Ramos (cell line): ENCODE data around the gene HRG.
"Not testable (repeated sequence)": the region's sequence is repeated elsewhere in the genome, so short reads cannot be mapped to it uniquely, and the experiment has no call there.

ENCODE experiments used
- in situ Hi-C: fragments of 300-500 bp; cut with MboI; formaldehyde crosslinking; loops from one replicate; pipeline ENCODE4 v1.14.3; 2022; ENCODE audit warnings: low sequenced_read_pairs; ENCODE audit not compliant: unreplicated experiment

Gene HRG, protein sequence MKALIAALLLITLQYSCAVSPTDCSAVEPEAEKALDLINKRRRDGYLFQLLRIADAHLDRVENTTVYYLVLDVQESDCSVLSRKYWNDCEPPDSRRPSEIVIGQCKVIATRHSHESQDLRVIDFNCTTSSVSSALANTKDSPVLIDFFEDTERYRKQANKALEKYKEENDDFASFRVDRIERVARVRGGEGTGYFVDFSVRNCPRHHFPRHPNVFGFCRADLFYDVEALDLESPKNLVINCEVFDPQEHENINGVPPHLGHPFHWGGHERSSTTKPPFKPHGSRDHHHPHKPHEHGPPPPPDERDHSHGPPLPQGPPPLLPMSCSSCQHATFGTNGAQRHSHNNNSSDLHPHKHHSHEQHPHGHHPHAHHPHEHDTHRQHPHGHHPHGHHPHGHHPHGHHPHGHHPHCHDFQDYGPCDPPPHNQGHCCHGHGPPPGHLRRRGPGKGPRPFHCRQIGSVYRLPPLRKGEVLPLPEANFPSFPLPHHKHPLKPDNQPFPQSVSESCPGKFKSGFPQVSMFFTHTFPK

DNA sequence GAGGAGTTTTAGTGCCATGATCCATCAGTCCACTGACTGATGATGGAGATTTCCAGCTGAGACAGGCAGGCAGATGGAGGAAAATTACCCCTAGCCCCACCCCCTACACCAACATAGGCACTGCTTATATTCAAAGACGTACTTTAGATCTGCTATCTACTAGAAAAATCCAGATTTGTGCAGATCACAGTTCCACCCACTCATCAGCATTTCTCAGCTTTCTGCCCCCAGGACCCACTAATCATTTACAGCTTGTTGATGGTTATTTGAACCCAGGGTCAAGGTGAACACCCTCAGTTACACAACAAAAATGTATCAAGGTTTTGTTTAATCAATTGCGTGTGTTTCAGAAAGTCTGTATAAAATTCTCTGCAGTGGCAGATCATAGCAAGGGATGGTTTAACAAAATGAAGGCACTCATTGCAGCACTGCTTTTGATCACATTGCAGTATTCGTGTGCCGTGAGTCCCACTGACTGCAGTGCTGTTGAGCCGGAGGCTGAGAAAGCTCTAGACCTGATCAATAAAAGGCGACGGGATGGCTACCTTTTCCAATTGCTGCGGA lies at the start of gene HRG:
HRG (plus strand) TSS at position 390 of the 564 bp plus-strand sequence; CDS start at position 408, 18 bp downstream.
- in situ Hi-C loops: no loop called here

DNA sequence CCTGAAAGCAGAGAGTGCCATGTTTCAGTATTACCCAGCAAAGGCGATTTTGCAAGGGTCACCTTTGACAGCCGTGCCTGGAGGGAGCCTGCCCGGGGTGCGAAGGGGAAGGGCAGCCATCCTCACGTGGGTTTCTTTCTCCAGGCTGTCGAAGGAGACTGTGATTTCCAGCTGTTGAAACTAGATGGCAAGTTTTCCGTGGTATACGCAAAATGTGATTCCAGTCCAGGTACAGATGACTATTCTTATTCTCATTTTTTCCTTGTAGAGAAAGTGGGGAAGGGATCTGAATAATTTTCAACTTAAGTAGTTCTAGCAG lies 49.6 kb upstream of the HRG start:
- in situ Hi-C loops: loop anchor here (5.0 to 10.0 kb wide), 3 partner anchors 201 to 639 kb away; no protein-coding TSS in a partner anchor

DNA sequence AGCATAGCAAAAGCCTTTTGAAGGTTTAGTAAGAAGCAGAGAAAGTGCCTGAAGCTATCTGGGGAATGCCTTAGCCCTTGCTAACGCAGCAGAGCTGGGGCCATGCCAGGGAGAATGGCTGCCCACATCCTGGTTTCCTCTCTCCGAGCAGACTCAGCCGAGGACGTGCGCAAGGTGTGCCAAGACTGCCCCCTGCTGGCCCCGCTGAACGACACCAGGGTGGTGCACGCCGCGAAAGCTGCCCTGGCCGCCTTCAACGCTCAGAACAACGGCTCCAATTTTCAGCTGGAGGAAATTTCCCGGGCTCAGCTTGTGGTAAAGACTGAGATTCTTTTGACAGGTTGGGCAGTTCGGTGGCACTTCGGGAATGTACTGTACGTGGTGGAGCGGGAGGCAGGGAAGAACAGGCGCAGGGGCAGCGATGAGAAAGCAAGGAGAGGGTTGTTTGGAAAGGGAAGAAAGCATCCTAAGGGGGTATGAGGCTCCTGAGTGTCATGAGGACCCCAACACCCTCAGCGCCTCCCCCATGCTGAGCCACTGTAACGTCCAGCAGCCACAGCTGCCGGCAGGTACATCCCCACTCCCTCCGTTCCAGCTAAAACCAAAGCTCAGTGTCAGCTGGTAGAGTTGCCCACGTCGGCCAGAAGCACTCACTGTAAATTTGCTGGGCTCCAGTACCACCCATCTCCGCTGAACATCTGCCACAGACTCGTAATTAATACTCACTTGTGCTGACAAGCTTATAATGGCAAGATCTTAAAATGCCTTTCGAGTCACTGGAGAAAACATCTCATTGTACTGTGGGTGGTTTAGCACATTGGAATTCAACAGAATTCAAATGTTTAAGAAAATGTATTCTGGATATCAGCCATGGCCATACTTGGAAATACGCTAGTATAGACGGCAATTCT lies 48.5 kb upstream of the HRG start:
- in situ Hi-C loops: loop anchor here (5.0 to 10.0 kb wide), 3 partner anchors 200 to 640 kb away; no protein-coding TSS in a partner anchor

DNA sequence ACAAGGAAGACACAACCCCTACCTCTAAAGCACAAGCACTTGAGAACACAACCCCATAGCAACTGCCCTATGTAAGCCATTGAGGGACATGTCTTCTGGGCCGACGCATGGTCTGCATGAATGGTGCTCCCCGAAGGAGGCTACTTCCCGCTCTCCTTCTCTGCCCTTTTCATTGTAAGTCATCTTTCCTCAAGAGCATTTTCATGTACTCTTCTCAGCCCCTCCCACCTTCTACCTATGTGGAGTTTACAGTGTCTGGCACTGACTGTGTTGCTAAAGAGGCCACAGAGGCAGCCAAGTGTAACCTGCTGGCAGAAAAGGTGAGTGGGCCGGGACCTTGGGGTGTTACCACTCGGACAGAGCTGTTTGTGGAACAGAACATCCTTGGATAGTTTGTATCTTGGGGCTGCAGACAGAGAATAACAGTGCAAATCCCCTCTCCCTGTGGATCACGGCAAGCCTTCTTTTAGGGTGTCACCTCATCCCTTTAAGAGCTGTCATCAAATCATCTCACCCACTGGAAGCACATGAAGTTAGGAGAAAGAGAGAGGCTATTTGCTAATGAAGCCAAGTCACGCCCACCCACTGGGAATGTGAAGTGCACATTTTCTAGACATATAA lies 47.4 kb upstream of the HRG start:
- in situ Hi-C loops: loop anchor here (5.0 to 10.0 kb wide), 3 partner anchors 199 to 641 kb away; no protein-coding TSS in a partner anchor

DNA sequence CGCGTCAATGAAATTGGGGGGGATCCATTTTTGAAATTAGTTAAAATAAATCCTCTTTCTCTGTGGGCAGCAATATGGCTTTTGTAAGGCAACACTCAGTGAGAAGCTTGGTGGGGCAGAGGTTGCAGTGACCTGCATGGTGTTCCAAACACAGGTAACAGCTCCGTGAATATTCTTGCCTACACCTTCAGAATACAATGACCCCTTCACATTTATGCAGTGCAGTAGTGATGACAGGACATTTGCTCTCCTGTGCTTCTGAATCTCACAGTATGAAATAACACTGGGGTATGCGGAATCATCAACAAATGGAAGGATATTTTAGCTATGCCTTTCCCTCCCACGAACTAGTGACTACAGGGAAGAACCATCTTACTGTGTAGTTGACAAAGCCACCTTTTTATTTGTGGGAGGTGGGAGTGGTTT lies 46.0 kb upstream of the HRG start:
- in situ Hi-C loops: loop anchor here (5.0 to 10.0 kb wide), 4 partner anchors 198 to 642 kb away; no protein-coding TSS in a partner anchor

DNA sequence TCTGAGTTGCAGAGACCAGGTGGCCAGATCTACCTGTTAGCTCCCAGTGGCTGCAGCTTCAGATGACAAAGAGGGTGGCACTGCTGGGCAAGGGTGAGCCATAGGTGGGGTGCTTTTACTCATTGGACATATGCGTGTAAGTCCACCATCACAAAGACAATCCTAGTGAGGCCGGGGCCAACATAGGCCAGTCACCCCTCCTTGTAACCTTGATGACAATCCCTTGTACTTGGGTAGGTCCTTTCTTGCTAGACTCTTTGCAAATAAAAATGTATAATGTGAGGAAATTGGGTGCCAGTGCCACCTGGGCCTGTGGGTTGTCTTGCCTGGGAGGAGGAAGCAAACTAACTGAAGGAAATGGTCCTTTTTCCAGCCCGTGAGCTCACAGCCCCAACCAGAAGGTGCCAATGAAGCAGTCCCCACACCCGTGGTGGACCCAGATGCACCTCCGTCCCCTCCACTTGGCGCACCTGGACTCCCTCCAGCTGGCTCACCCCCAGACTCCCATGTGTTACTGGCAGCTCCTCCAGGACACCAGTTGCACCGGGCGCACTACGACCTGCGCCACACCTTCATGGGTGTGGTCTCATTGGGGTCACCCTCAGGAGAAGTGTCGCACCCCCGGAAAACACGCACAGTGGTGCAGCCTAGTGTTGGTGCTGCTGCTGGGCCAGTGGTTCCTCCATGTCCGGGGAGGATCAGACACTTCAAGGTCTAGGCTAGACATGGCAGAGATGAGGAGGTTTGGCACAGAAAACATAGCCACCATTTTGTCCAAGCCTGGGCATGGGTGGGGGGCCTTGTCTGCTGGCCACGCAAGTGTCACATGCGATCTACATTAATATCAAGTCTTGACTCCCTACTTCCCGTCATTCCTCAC lies 45.4 kb upstream of the HRG start:
- in situ Hi-C loops: loop anchor here (10.0 kb wide), 1 partner anchor 366 kb away; no protein-coding TSS in a partner anchor

DNA sequence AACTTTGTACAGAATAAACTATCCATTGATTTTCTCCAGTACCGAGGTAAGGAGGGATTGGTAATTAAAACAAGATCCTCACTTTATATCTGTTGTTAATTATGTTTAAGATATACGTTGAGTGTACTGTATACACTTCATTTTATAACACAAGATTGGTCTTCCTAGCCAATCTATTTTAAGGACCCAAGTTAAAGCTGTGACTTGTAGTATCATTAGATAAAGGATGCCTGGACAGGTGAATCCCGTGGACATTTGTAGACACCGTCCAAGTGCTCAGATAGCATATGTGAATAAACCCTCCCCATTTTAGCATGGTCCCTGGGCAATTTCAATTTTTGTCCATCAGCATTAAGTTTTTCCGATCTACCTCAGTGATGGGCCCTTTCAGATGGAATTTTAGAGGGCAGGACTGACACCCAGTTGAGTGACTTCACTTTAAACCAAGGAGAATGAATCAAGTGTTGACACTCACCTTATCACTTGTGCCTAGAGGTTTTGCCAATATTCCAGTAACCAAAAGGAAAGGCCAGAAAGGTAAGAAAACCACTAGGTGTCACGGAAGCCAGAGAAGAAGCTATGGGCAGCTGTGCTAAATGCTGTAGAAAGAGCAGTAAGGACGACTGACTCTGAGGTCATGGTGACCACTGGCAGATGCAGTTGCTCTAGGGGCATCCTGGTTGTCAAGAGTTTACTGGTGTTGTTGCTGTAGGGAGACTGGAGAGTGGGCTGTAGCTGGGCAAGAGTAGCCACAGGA lies 43.7 kb upstream of the HRG start:
- in situ Hi-C loops: loop anchor here (10.0 kb wide), 1 partner anchor 367 kb away; no protein-coding TSS in a partner anchor

DNA sequence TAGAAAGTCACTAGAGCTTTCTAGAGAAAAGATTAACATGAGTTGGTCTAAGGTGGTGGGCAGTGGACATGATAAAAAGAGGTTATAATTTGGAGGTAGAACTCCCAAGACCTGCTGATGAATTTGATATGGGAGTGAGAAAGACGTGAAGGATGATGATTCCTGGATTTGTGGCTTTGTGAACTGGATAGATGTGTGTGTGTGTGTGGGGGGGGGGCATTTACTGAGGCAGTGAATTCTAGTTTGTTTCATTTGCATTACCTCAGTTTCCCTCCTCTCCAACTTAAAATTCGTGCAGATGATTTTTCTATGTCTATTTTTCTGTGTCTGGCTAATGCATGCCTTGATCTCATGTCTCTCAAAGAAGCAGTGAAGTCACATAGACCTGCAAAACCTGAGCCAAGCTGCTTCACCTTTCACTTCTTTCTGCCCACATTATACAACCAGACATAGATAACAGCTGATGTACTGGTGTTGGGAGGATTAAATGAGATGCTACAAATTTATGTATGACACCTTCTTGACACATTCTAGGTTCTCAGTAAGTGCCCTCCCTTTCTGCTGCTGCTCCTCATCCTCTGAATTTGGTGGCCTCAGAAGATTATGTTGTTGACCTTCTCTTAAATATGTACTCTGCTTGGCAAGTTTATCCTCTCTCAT lies 43.0 kb upstream of the HRG start:
- in situ Hi-C loops: loop anchor here (10.0 kb wide), 1 partner anchor 368 kb away; no protein-coding TSS in a partner anchor

DNA sequence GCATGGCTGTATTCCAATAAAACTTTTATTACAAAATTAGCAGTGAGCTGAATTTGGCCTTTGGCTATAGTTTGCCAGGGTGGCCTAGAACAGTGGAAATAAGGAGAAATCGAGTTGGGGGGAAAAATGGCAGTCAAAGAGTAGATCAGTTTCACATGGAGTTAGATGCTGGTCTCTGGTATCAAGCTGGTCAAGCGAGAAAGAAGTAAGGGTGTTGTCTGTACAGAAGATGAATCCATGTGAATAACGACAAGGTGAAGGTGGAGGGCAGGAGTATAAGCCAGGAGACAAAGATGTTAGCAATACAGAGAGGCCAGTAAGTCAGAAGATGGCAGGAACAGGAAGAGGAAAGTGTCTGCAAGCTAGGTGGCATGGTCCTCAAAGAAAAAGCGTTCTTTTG lies 41.2 kb upstream of the HRG start:
- in situ Hi-C loops: loop anchor here (10.0 kb wide), 1 partner anchor 370 kb away; no protein-coding TSS in a partner anchor

DNA sequence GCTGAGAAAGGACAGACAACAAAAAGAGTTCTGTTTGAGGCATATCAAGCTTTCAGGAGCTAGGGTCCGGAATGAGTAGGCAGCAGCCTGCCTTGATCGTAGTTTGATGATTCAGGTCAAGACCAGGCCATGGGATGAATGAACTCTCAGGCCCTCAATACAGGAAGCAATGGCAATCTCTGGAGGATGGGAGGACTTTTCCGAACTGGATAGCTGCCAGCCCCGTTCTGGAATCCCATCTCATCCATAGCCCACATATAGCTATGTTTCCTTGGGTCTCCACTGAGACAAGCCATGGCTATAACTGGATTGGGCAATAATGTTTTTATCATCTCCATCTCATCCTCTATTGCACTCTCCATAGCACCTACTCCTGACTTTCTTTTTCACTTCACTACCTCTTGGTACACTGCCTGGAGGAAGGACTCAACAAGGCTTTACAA lies 40.2 kb upstream of the HRG start:
- in situ Hi-C loops: loop anchor here (10.0 kb wide), 1 partner anchor 371 kb away; no protein-coding TSS in a partner anchor

DNA sequence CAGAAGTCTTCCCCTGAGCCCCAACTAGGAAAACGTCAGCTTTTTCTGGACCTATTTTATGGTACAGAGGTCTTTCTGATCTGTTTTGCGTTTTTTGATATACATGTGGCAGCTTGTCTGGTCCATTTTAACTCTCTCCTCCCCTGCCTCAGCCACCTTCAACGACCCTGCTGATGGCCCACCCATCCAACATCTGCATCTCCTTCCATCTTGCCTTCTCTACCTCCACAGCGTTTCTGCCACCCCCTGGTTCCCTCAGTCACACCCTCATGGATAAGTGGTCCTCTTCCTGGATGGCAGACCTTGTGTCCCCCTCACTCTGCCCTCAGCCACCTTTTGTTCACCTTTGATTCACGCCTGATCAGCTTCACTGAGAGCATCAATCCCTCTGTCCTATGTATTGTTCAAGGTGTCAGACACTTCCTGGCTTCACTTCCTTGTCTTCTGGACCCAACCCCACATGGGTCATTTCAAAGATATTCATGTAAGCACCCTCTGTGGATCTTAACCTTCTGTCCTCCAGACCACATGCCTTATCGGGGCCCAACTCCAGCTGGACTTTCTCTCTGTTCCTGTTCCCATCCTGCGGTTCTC lies 39.5 kb upstream of the HRG start:
- in situ Hi-C loops: loop anchor here (10.0 kb wide), 1 partner anchor 372 kb away; no protein-coding TSS in a partner anchor

DNA sequence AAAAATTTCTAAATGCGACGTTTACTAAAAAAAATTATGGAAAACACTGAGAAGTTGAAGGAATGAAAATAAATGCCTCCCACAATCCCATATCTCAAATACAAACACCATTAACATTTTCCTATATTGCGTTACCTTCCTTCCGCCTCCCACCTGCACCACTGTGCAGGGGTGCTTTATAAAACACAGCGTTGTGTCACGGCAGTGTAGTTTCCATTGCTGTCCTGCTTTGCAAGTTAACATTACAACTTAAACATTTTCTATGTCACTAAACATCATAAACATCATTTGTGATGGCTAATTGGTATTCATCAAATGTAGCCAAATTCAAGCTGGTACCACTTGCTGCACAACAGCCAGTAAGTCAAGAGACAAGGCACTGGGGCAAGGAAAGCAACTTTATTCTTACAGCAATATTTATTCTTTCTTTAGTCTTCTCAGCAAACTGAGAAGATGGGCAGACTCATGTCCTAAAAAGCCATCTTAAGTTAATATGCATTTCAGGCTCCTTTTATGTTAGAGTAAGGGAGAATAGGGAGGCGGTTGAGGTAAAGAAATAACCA lies 37.9 kb upstream of the HRG start:
- in situ Hi-C loops: loop anchor here (10.0 kb wide), 1 partner anchor 373 kb away; no protein-coding TSS in a partner anchor

DNA sequence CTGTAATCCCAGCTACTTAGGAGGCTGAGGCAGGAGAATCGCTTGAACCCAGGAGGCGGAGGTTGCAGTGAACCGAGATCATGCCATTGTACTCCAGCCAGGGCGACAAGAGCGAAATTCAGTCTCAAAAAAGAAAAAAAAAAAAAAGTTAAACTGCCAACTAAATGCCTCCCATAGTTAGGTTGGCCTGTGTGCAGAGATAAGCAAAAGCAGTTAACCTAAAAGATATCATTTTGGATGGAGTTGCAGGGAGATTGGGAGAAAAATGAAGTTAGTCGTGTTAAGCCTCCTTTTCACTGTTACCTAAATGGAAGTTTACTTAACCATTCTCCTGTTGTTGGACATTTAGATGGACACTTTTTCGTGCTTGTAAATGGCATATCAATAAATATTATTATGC lies 37.1 kb upstream of the HRG start:
- in situ Hi-C loops: loop anchor here (10.0 kb wide), 1 partner anchor 374 kb away; no protein-coding TSS in a partner anchor

DNA sequence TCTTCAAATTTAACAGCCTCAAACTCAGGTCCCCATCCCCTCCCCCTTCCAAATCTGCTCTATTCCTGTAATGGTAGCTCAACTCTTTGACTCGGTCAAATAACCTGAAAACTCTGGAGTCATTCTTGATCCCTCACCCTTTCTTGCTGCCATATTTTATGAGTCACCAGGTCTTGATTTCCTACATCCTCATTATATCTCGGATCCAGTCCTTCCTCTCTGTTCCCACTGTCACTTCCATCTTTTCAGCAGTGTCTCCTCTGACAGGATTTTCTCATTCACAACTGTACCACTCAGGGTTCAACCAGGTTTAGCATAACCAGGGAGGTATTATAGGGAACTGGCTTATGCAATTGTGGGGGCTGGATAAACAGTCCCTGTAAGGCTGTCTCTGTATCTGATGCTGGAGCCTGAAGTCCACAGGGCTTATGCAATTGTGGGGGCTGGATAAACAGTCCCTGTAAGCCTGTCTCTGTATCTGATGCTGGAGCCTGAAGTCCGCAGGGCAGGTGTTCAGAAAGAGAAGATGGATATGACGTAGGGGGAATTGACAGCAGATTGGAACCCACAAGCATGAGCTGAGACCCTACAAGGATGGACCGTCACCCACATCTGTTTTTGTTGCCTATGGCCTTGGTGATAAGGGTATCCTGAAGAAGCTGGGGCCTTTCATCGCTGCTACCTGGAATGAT lies 34.7 kb upstream of the HRG start:
- in situ Hi-C loops: no loop called here

DNA sequence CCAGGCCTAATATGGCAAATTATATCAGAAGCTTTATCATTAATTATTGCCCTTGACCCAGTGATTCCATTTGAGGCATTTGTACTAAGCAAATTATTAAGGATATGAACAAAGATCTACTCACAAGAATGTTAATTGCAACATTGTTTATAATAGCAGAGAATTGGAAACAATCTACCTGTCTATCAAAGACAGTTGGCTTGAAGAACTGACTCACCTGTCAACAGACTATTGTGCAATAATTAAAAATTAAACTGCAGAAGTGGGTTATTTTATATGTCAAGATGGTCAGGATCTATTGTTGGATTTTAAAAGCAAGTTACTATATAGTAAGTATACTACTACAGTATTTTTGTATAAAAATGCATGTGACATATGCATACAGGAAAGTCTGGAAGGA lies 32.3 kb upstream of the HRG start:
- in situ Hi-C loops: no loop called here

DNA sequence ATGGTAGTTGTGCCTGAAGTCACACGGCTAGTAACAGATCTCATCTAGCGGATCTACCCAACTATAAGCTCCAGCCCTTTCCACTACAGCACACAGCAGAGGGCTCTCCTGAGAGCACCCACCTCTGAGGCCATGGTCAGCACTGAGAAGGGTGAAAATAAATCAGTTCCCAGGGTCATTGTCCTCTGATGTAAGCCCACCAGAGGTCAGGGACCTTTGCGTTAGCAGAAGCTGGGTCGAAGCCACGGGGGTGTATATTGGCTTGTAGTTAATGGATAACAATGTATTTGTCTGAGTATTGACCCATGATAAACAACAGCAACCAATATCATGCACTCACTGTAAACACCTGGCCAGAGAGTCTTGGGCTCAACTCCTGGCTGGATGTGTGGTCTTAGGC lies 31.6 kb upstream of the HRG start:
- in situ Hi-C loops: not testable (repeated sequence)
